HCT116 (cell line): ENCODE results near the gene KRTAP20-4. TPM values are rescaled to one million over a fixed set of nuclear protein-coding genes. Genes with fewer than 3 reads are reported as not detected.

Experiments
- ATAC-seq: fragments of 200-7000 bp; cut with Tn5 transposase; 2 replicates; pipeline ENCODE4 v1.9.1; 2020; ENCODE audit warnings: mild to moderate bottlenecking, moderate library complexity
- BruUV-seq: library from RNA; stranded (reverse); fragments of 400-500 nt; replicated peaks from 2 replicates; lab custom pipeline; 2021; lab: Mats Ljungman, UMichigan
- CTCF ChIA-PET: fragments of 300-600 bp; sonication (Branson Sonifier 250); formaldehyde crosslinking; loops from one replicate; lab custom pipeline; 2021; ENCODE audit warnings: antibody characterized with exemption; lab: Charles Lee
- POLR2A ChIA-PET: fragments of 300-600, 350-600 bp; sonication (Branson Sonifier 250); formaldehyde crosslinking; loops from one replicate; lab custom pipeline; 2021; ENCODE audit warnings: antibody characterized with exemption; lab: Charles Lee
- RAD21 ChIA-PET, 2 experiments: fragments of 300-600 bp; sonication (Branson Sonifier 250); formaldehyde crosslinking; loops; one replicate each; lab custom pipeline; 2023; ENCODE audit warnings: low total read pairs in 2 of 2; ENCODE audit not compliant: uncharacterized antibody in 2 of 2, unreplicated experiment in 2 of 2, low non-redundant PET in 1 of 2; lab: Charles Lee
- DNase-seq: peaks from one replicate; pipeline ENCODE4 v3.0.0-alpha.2; 2010; ENCODE audit warnings: low read depth, low spot score
- H2AFZ ChIP-seq: fragments of 200-600 bp; shearing (Covaris generic), sonication (generic); 2 replicates; pipeline ENCODE4 v1.6.1; 2017; ENCODE audit warnings: low read depth, mixed run types, mixed read lengths, antibody characterized with exemption, low read length; ENCODE audit not compliant: poor library complexity, severe bottlenecking
- H3K27ac ChIP-seq: 2 replicates; pipeline ENCODE4 v1.5.1; 2012; ENCODE audit warnings: low read depth, low read length
- H3K27me3 ChIP-seq: fragments of 200-600 bp; sonication (generic); 2 replicates; pipeline ENCODE4 v1.6.1; 2016; ENCODE audit warnings: mixed run types, low read length, mixed read lengths; ENCODE audit not compliant: insufficient read depth
- H3K36me3 ChIP-seq, 2 experiments: fragments of 200-500 bp in 1 of 2; fragments of 200-600 bp in 1 of 2; sonication (Bioruptor generic) in 1 of 2; sonication (generic) in 1 of 2; 2 replicates each; pipeline versions ENCODE4 v1.5.1 to v1.6.1; 2014 to 2016; ENCODE audit warnings: low read length in 2 of 2, inconsistent platforms in 1 of 2, mixed read lengths in 1 of 2, mixed run types in 1 of 2; ENCODE audit not compliant: insufficient read depth in 2 of 2, control insufficient read depth in 1 of 2
- H3K4me1 ChIP-seq, 2 experiments: fragments of 200-600 bp in 1 of 2; sonication (generic) in 1 of 2; 2 replicates each; pipeline versions ENCODE4 v1.5.1 to v1.6.1; 2012 to 2017; ENCODE audit warnings: low read length in 2 of 2, inconsistent platforms in 1 of 2, mild to moderate bottlenecking in 1 of 2, mixed read lengths in 1 of 2, mixed run types in 1 of 2, moderate library complexity in 1 of 2; ENCODE audit not compliant: insufficient read depth in 2 of 2, control insufficient read depth in 1 of 2
- H3K4me2 ChIP-seq: fragments of 200-600 bp; sonication (generic); 2 replicates; pipeline ENCODE4 v1.6.1; 2017; ENCODE audit warnings: mixed run types, low read length, mixed read lengths
- H3K4me3 ChIP-seq, 2 experiments: fragments of 200-600 bp in 1 of 2; sonication (generic) in 1 of 2; replicated peaks in 1 of 2; 2 replicates each; pipeline ENCODE4 v1.5.1; 2011 to 2016; ENCODE audit warnings: low read length in 2 of 2, control low read depth in 1 of 2, low read depth in 1 of 2, mild to moderate bottlenecking in 1 of 2, mixed read lengths in 1 of 2, mixed run types in 1 of 2
- H3K79me2 ChIP-seq: fragments of 200-600 bp; sonication (generic); 2 replicates; pipeline ENCODE4 v1.6.1; 2017; ENCODE audit warnings: mild to moderate bottlenecking, mixed run types, low read length, moderate library complexity, mixed read lengths; ENCODE audit not compliant: insufficient read depth
- H3K9ac ChIP-seq: fragments of 200-600 bp; sonication (generic); 2 replicates; pipeline ENCODE4 v1.6.1; 2016; ENCODE audit warnings: low read length, mixed read lengths
- H3K9me2 ChIP-seq: fragments of 200-600 bp; sonication (generic), shearing (Covaris generic); 2 replicates; pipeline ENCODE4 v1.6.1; 2017; ENCODE audit warnings: mixed run types, mild to moderate bottlenecking, moderate library complexity; ENCODE audit not compliant: insufficient read depth
- H3K9me3 ChIP-seq, 2 experiments: fragments of 200-500 bp in 1 of 2; fragments of 200-600 bp in 1 of 2; sonication (Bioruptor generic) in 1 of 2; sonication (generic) in 1 of 2; 2 replicates each; pipeline ENCODE4 v1.6.1; 2014 to 2017; ENCODE audit warnings: low read length in 2 of 2, mixed read lengths in 2 of 2, inconsistent platforms in 1 of 2, low read depth in 1 of 2, mild to moderate bottlenecking in 1 of 2, mixed run types in 1 of 2, moderate library complexity in 1 of 2; ENCODE audit not compliant: control insufficient read depth in 1 of 2, insufficient read depth in 1 of 2
- H4K20me1 ChIP-seq: fragments of 200-600 bp; sonication (generic), shearing (Covaris generic); 2 replicates; pipeline ENCODE4 v1.6.1; 2017; ENCODE audit warnings: mixed run types, mild to moderate bottlenecking, moderate library complexity; ENCODE audit not compliant: insufficient read depth
- ATF3 ChIP-seq: IDR thresholded peaks from 2 replicates; pipeline ENCODE4 v1.6.1; 2012
- CBX3 ChIP-seq: IDR thresholded peaks from 2 replicates; pipeline ENCODE4 v1.6.1; 2012; ENCODE audit warnings: low read depth
- CTCF ChIP-seq, 3 experiments: fragments of 200-600 bp in 1 of 3; sonication (generic) in 1 of 3; IDR thresholded peaks in 2 of 3; conservative IDR thresholded peaks in 1 of 3; 2 replicates each; pipeline ENCODE4 v1.5.1; 2012 to 2017; ENCODE audit warnings: low read depth in 2 of 3, low read length in 2 of 3, antibody characterized with exemption in 1 of 3, borderline replicate concordance in 1 of 3, control low read depth in 1 of 3, mild to moderate bottlenecking in 1 of 3, mixed read lengths in 1 of 3, mixed run types in 1 of 3, moderate library complexity in 1 of 3; ENCODE audit not compliant: insufficient read depth in 1 of 3
- EGR1 ChIP-seq: IDR thresholded peaks from 2 replicates; pipeline ENCODE4 v1.6.1; 2012; ENCODE audit warnings: low read depth
- ELF1 ChIP-seq: IDR thresholded peaks from 2 replicates; pipeline ENCODE4 v1.6.1; 2012; ENCODE audit warnings: low read depth, borderline replicate concordance
- EZH2 ChIP-seq: fragments of 200-600 bp; sonication (generic); IDR thresholded peaks from 2 replicates; pipeline ENCODE4 v1.6.1; 2017; ENCODE audit warnings: antibody characterized with exemption, mixed run types
- EZH2phosphoT487 ChIP-seq: fragments of 200-600 bp; IDR thresholded peaks from 2 replicates; pipeline ENCODE4 v1.6.1; 2018; ENCODE audit warnings: antibody characterized with exemption, borderline replicate concordance
- FOSL1 ChIP-seq: IDR thresholded peaks from 2 replicates; pipeline ENCODE4 v1.6.1; 2012; ENCODE audit warnings: low read depth
- MAX ChIP-seq: IDR thresholded peaks from 2 replicates; pipeline ENCODE4 v1.6.1; 2012
- POLR2AphosphoS5 ChIP-seq: IDR thresholded peaks from 2 replicates; pipeline ENCODE4 v1.6.1; 2011; ENCODE audit warnings: mild to moderate bottlenecking, low read depth, low read length, moderate library complexity
- SIN3A ChIP-seq: IDR thresholded peaks from 2 replicates; pipeline ENCODE4 v1.6.1; 2012; ENCODE audit warnings: low read depth
- TCF7L2 ChIP-seq: IDR thresholded peaks from 2 replicates; pipeline ENCODE4 v1.7.0; 2011; ENCODE audit warnings: borderline replicate concordance, inconsistent platforms; ENCODE audit not compliant: insufficient read depth, insufficient read length; ENCODE audit errors: extremely low read depth
- YY1 ChIP-seq: IDR thresholded peaks from 2 replicates; pipeline ENCODE4 v1.6.1; 2011; ENCODE audit warnings: low read length, low read depth, moderate library complexity, mild to moderate bottlenecking; ENCODE audit not compliant: insufficient replicate concordance; ENCODE audit errors: extremely low read depth
- ZFX ChIP-seq: fragments of 450-650 bp; IDR thresholded peaks from 2 replicates; pipeline ENCODE4 v1.6.1; 2017
- ZNF274 ChIP-seq: fragments of 200-500 bp; sonication (Bioruptor generic); IDR thresholded peaks from 2 replicates; pipeline ENCODE4 v1.6.1; 2014; ENCODE audit warnings: mild to moderate bottlenecking, low read depth, low read length, inconsistent platforms
- intact Hi-C: fragments of 100-400 bp; cut with micrococcal nuclease; formaldehyde crosslinking; loops from 2 replicates; pipeline ENCODE4 v1.10.0; 2022
- total RNA-seq: library from RNA; stranded (reverse); gene quantifications from one replicate; pipeline ENCODE4 v1.2.1, GENCODE V29; 2021; ENCODE audit not compliant: unreplicated experiment
- TF ChIP-seq, protein P1 (sequence below): IDR thresholded peaks from 2 replicates; pipeline ENCODE4 v1.6.1; 2012; ENCODE audit warnings: low read depth

KRTAP20-4 gene
- total RNA-seq, 1 experiment from 2014 or later = not detected

GRCh38 chr21:30577766-30578165 is 42.7 kb upstream of the KRTAP20-4 start:
- intact Hi-C loops = no loop called here
- TF ChIP-seq ZFX (no peak), FOSL1 (no peak), EGR1 (no peak), MAX (no peak), ZNF274 (no peak), CBX3 (no peak), ELF1 (no peak), POLR2AphosphoS5 (no peak), TCF7L2 (no peak), ATF3 (no peak), EZH2phosphoT487 (no peak), YY1 (no peak), EZH2 (no peak), CTCF (IDR thresholded peaks at IDR 0.05 in 2 of 3, conservative IDR thresholded peaks at IDR 0.05 in 1 of 3; ENCODE audit: borderline replicate concordance in 1 of 3, insufficient read depth in 1 of 3, low read depth in 2 of 3, low read length in 2 of 3) (no peak), SIN3A (no peak)
- TF ChIP-seq, protein P1, sequence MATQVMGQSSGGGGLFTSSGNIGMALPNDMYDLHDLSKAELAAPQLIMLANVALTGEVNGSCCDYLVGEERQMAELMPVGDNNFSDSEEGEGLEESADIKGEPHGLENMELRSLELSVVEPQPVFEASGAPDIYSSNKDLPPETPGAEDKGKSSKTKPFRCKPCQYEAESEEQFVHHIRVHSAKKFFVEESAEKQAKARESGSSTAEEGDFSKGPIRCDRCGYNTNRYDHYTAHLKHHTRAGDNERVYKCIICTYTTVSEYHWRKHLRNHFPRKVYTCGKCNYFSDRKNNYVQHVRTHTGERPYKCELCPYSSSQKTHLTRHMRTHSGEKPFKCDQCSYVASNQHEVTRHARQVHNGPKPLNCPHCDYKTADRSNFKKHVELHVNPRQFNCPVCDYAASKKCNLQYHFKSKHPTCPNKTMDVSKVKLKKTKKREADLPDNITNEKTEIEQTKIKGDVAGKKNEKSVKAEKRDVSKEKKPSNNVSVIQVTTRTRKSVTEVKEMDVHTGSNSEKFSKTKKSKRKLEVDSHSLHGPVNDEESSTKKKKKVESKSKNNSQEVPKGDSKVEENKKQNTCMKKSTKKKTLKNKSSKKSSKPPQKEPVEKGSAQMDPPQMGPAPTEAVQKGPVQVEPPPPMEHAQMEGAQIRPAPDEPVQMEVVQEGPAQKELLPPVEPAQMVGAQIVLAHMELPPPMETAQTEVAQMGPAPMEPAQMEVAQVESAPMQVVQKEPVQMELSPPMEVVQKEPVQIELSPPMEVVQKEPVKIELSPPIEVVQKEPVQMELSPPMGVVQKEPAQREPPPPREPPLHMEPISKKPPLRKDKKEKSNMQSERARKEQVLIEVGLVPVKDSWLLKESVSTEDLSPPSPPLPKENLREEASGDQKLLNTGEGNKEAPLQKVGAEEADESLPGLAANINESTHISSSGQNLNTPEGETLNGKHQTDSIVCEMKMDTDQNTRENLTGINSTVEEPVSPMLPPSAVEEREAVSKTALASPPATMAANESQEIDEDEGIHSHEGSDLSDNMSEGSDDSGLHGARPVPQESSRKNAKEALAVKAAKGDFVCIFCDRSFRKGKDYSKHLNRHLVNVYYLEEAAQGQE = no peak
- no peak for ATAC-seq

More at GRCh38 chr21:30577766-30578165, 42.7 kb upstream of the KRTAP20-4 start:
- Histone ChIP-seq H3K4me1 (no peaks in the 10 kb centered on the region), H2AFZ (no peak overlapping the region), H3K36me3 (no peaks in the 10 kb centered on the region), H3K27ac (no peak overlapping the region), H3K9me2 (no peaks in the 10 kb centered on the region), H3K79me2 (no peaks in the 10 kb centered on the region), H3K9ac (no peak overlapping the region), H3K9me3 (peaks cover 22 to 29% of the 10 kb centered on the region in 2 experiments; a peak in 3 of 4 replicates), H3K27me3 (no peaks in the 10 kb centered on the region), H4K20me1 (no peaks in the 10 kb centered on the region), H3K4me3 (no peak overlapping the region), H3K4me2 (no peak overlapping the region)
- ChIA-PET CTCF (no interaction called here), POLR2A (no interaction called here), RAD21 (no interaction called here)
- BruUV-seq = no TSS peak
- no peak for DNase-seq
